WTC11 (cell line): ENCODE data around the gene MIA2.

Source experiments
- ATF6 ChIP-seq: sonication (generic); formaldehyde crosslinking; IDR thresholded peaks from 2 replicates; pipeline ENCODE4 v1.8.1; 2023; ENCODE audit warnings: mild to moderate bottlenecking, missing genetic modification reagents
- CREM ChIP-seq: sonication (generic); formaldehyde crosslinking; IDR thresholded peaks from 2 replicates; pipeline ENCODE4 v1.8.1; 2022; ENCODE audit warnings: mild to moderate bottlenecking, missing genetic modification reagents, moderate library complexity
- CTCF ChIP-seq: fragments of 200-600 bp; IDR thresholded peaks from 2 replicates; pipeline ENCODE4 v1.8.0; 2022; ENCODE audit warnings: antibody characterized with exemption
- TP53 ChIP-seq: sonication (generic); formaldehyde crosslinking; IDR thresholded peaks from 2 replicates; pipeline ENCODE4 v1.8.1; 2023; ENCODE audit warnings: mild to moderate bottlenecking, missing genetic modification reagents
- USF2 ChIP-seq: sonication (generic); formaldehyde crosslinking; IDR thresholded peaks from 2 replicates; pipeline ENCODE4 v1.8.1; 2023; ENCODE audit warnings: mild to moderate bottlenecking, missing genetic modification reagents, moderate library complexity
- ZNF121 ChIP-seq: sonication (generic); formaldehyde crosslinking; IDR thresholded peaks from 2 replicates; pipeline ENCODE4 v1.8.0; 2023; ENCODE audit warnings: missing genetic modification reagents

- TF ChIP-seq USF2 (CRISPR knock-in tag) (no peak), CTCF (peak; percentile 33; the same call in 1 of the 2 replicates), CREM (CRISPR knock-in tag) (no peak), ZNF121 (no peak), TP53 (CRISPR knock-in tag) (no peak), ATF6 (CRISPR knock-in tag) (no peak)
Observed at GRCh38 chr14:39368261-39368959, 134.7 kb downstream of the MIA2 start.
